Mesodermal cell (in vitro differentiated cells): ENCODE results near the gene XIRP1.
"Not testable (repeated sequence)": the region's sequence is repeated elsewhere in the genome, so short reads cannot be mapped to it uniquely, and the experiment has no call there.

Source experiments
- H3K27ac ChIP-seq: 2 replicates; pipeline ENCODE4 v1.7.0; 2013; ENCODE audit warnings: mild to moderate bottlenecking, low read depth, low read length, moderate library complexity; ENCODE audit not compliant: severe bottlenecking
- H3K36me3 ChIP-seq: 2 replicates; pipeline ENCODE4 v1.7.1; 2013; ENCODE audit warnings: mild to moderate bottlenecking, low read length, moderate library complexity; ENCODE audit not compliant: control insufficient read depth, insufficient read depth
- H3K4me1 ChIP-seq: one replicate; pipeline ENCODE4 v1.7.1; 2013; ENCODE audit warnings: mild to moderate bottlenecking, low read length; ENCODE audit not compliant: insufficient read depth, control insufficient read depth, poor library complexity, severe bottlenecking
- H3K4me3 ChIP-seq: 2 replicates; pipeline ENCODE4 v1.7.0; 2013; ENCODE audit warnings: low read length, control low read depth, mild to moderate bottlenecking; ENCODE audit not compliant: insufficient read depth, poor library complexity, severe bottlenecking; ENCODE audit errors: extremely low read depth
- H3K9me3 ChIP-seq: 2 replicates; pipeline ENCODE4 v1.7.1; 2013; ENCODE audit warnings: mild to moderate bottlenecking, low read length, moderate library complexity; ENCODE audit not compliant: control insufficient read depth
- WGBS, 2 experiments: methylation state at CpG; one replicate each; pipeline ENCODE4 v1.1.5; 2013; ENCODE audit warnings: missing lambda C conversion rate in 2 of 2; ENCODE audit not compliant: insufficient coverage in 2 of 2; 5-methylcytosine and 5-hydroxymethylcytosine counted together

The XIRP1 gene

GRCh38 chr3:39177708-39178332 lies 14.6 kb downstream of the XIRP1 start:
- WGBS, 2 experiments: 3 to 8% methylated on average over 11 to 12 of the region's 32 CpGs

GRCh38 chr3:39176025-39176714 lies 16.2 kb downstream of the XIRP1 start:
- peak overlapping the region; percentile 3 for H3K27ac ChIP-seq
- H3K4me3 ChIP-seq: no peak overlapping the region
- 95 to 96% methylated on average over 5 to 6 of the region's 6 CpGs for WGBS, 2 experiments
- no peaks in the 10 kb centered on the region for H3K36me3 ChIP-seq
- peaks cover 49% of the 10 kb centered on the region for H3K4me1 ChIP-seq
- H3K9me3 ChIP-seq: no peaks in the 10 kb centered on the region

More at GRCh38 chr3:39177708-39178332, 14.6 kb downstream of the XIRP1 start:
- peaks cover 49% of the 10 kb centered on the region for H3K4me1 ChIP-seq
- peak overlapping the region; percentile 97 for H3K27ac ChIP-seq
- H3K36me3 ChIP-seq: no peaks in the 10 kb centered on the region
- H3K9me3 ChIP-seq: no peaks in the 10 kb centered on the region
- peak overlapping the region; percentile 37 for H3K4me3 ChIP-seq

DNA sequence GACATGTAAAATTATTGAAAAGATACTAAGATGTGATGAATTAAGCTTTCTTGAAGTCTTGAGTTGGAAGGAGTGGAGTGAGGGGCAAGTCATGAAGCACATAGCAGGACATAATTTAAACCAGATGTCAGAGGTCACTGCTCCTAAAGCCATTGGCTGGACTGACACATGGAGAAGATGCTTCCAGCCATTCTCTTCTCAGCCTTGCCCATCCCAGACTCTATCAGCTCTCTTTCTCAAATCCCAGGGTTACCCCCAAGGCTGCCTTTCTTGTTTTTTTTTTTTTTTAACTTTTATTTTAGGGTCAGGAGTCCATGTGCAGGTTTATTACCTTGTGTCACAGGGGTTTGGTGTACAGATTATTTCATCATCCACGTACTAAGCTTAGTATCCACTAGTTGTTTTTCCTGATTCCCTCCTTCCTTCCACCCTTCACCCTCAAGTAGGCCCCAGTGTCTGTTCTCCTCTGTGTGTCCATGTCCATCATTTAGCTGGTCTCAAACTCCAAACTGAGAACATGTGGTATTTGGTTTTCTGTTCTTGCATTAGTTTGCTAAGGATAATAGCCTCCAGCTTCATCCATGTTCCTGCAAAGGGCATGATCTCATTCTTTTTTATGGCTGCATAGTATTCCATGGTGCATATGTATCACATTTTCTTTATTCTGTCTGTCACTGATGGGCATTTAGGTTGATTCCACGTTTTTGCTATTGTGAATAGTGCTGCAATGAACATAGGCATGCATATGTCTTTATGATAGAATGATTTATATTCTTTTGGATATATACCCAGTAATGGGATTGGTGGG lies 18.9 kb downstream of the XIRP1 start:
- Histone ChIP-seq H3K36me3 (no peaks in the 10 kb centered on the region), H3K9me3 (no peaks in the 10 kb centered on the region), H3K4me3 (no peak overlapping the region), H3K4me1 (peaks cover 34% of the 10 kb centered on the region), H3K27ac (no peak overlapping the region)
- 92 to 100% methylated on average over 1 of the region's 2 CpGs for WGBS, 2 experiments

DNA sequence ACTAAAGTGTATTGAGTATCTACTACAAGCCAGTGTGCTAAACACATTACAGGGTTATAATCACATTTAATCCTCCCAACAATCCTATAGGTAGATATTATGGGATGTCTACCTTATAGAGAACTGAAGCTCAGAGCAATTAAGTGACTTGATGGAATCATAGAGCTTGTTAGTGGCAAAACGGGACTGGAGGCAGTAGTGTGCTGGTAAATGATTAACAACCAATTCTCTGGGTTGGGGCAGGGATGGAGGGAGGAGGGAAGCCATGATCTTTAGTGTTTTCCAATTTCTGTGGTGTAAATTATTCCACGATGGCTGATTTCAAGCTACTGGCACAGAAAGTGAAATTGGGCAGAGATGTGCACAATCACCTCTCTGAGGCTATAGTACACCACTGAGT lies 20.5 kb downstream of the XIRP1 start:
- H3K27ac ChIP-seq: no peak overlapping the region
- no peaks in the 10 kb centered on the region for H3K36me3 ChIP-seq
- no peaks in the 10 kb centered on the region for H3K9me3 ChIP-seq
- H3K4me1 ChIP-seq: peaks cover 39% of the 10 kb centered on the region
- 83 to 91% methylated on average over 2 of the region's 2 CpGs for WGBS, 2 experiments
- no peak overlapping the region for H3K4me3 ChIP-seq

DNA sequence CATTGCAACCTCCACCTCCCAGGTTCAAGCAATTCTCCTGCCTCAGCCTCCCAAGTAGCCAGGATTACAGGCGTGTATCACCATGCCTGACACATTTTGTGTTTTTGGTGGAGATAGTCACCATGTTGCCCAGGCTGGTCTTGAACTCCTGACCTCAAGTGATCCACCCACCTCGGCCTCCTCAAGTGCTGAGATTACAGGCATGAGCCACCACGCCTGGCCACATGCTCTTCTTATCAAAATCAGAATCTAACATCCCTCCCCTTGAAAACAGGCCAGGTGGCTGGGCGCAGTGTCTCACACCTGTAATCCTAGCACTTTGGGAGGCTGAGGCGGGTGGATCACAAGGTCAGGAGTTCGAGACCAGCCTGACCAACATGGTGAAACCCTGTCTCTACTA lies 21.5 kb downstream of the XIRP1 start:
- 90 to 92% methylated on average over 4 of the region's 6 CpGs for WGBS, 2 experiments
- not testable (repeated sequence) for H3K27ac ChIP-seq, H3K4me3 ChIP-seq, H3K9me3 ChIP-seq, H3K36me3 ChIP-seq
- H3K4me1 ChIP-seq: peaks cover 37% of the 10 kb centered on the region

DNA sequence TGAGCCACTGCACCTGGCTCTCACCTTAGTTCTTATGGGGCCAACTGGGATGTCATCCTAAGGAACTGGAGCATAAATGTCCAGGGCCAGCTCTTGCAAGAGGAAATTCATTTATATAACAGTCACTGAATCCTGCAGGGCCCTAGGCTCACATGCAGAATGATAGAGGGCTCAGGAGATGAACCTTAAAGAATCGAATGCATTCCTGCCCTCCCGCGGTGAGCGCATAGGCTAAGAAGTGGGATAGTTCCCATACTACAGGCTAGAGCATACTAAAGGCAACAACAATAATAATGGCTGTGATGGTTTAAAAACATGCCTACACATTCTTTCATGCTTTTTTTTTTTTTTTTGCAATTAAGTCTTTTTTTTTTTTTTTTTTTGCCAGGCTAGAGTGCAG lies 21.9 kb downstream of the XIRP1 start:
- H3K27ac ChIP-seq: no peak overlapping the region
- 37 to 40% methylated on average over 1 to 2 of the region's 4 CpGs for WGBS, 2 experiments
- H3K4me3 ChIP-seq: no peak overlapping the region
- H3K4me1 ChIP-seq: peaks cover 39% of the 10 kb centered on the region
- no peaks in the 10 kb centered on the region for H3K36me3 ChIP-seq
- H3K9me3 ChIP-seq: no peaks in the 10 kb centered on the region

DNA sequence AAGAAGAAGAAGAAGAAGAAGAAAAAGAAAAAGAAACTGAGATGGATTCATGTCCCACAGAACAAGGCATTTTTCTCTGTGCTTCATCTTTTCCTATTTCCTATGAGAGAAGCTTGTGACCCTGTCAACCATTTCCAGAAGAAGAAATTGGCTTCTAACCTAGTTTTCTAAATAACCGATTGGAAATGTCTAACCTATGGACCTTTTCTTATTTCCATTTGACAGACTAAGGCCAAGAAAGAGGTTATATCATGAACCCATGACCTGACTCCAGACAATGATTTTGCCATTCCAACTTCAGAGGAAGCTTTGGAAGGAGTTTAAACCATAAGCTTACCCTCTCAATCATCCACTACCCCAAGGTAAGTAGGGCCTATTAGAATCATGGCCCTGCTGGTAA lies 22.7 kb downstream of the XIRP1 start:
- H3K27ac ChIP-seq: no peak overlapping the region
- no peaks in the 10 kb centered on the region for H3K36me3 ChIP-seq
- peaks cover 40% of the 10 kb centered on the region for H3K4me1 ChIP-seq
- no peaks in the 10 kb centered on the region for H3K9me3 ChIP-seq
- WGBS, 2 experiments: 100% methylated on average over 1 of the region's 1 CpG
- H3K4me3 ChIP-seq: no peak overlapping the region

GRCh38 chr3:39168156-39168780 lies 24.1 kb downstream of the XIRP1 start:
- Histone ChIP-seq H3K4me3 (no peak overlapping the region), H3K9me3 (peaks cover 3% of the 10 kb centered on the region), H3K36me3 (no peaks in the 10 kb centered on the region), H3K4me1 (peaks cover 44% of the 10 kb centered on the region), H3K27ac (peak overlapping the region; percentile 5)
- 91 to 97% methylated on average over 5 of the region's 5 CpGs for WGBS, 2 experiments

DNA sequence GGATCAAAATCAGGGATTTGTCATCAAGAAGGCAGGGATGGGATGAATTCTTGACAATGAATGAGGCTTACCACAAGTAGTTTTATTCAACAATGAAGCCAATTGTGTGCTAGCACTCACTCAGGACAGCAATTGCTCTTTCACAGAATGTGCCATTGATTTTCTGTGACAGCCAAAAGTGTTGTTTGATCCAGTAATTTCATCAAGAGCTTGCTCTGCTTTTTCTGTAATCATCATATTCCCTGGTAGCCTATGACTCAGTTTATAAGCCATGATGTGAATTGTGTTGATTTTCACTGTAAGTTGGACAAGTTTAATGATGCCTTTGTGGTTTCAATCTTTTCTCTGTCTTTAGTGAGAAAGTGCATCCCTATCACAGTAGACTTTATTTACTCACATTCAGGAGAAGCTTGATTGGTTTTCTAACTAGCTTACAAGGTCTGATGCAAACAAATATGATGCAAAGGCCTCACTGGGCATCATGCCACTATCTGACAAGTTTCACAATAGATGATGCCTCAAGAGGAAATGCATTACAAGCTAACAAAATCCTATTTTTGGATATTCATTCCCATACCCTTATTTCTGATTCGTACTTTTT lies 25.4 kb downstream of the XIRP1 start:
- Histone ChIP-seq H3K4me3 (no peak overlapping the region), H3K36me3 (no peaks in the 10 kb centered on the region), H3K9me3 (peaks cover 9% of the 10 kb centered on the region), H3K27ac (peak overlapping the region; percentile 91), H3K4me1 (peaks cover 44% of the 10 kb centered on the region)
- 80% methylated on average over 1 of the region's 1 CpG; no CpG with 5 or more reads in 1 of the 2 experiments for WGBS, 2 experiments

DNA sequence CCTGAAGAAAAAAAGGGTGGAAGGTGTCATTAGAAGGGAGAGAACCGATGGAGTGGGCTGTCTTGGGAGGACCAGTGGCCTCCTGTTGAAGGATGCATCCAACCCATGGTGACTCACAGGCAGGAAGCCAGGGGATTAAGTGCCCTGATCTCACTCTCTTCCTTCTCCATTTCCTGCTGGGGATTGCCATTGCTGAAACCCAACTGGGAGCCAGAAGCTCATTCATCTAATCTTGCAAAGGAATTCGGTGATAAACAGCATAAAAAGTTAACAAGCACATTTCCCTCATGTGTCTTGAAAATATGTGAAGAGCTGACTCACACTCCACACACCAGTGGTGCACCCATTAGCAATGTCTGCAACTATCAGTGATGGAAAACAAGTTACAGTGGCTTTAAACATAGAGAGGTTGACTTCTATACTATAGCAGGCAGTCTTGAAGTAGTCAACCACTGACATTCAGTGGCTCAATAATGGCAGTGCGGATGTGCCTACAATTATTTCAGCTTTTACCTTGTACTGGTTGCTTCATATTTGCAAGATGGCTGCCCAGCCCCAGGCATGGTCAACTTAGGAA lies 26.2 kb downstream of the XIRP1 start:
- Histone ChIP-seq H3K4me3 (no peak overlapping the region), H3K9me3 (peaks cover 9% of the 10 kb centered on the region), H3K36me3 (no peaks in the 10 kb centered on the region), H3K4me1 (peaks cover 44% of the 10 kb centered on the region), H3K27ac (peak overlapping the region; percentile 91)
- 56 to 80% methylated on average over 1 to 3 of the region's 3 CpGs for WGBS, 2 experiments
